Right lung (tissue), 5 donors: Measurements from ENCODE around the gene INSRR. TPM values are rescaled to one million over a fixed set of nuclear protein-coding genes. Genes with fewer than 3 reads are reported as not detected.

Source experiments
- DNase-seq, 2 donors: peaks; one replicate each; pipeline ENCODE4 v3.0.0-alpha.2; 2013
- polyA plus RNA-seq, 5 donors: library from polyadenylated mRNA; unstranded; fragments of 120-200 nt; gene quantifications; one replicate each; pipeline versions ENCODE4 v1.2.1 to v1.2.3, GENCODE V29; 2013; ENCODE audit warnings: inconsistent platforms in 1 of 5, low replicate concordance in 1 of 5; ENCODE audit not compliant: insufficient read length in 5 of 5, insufficient read depth in 1 of 5

Gene INSRR
- polyA plus RNA-seq, 5 donors: 0.03 to 0.12 (median 0.05) TPM; not detected in 2

DNA sequence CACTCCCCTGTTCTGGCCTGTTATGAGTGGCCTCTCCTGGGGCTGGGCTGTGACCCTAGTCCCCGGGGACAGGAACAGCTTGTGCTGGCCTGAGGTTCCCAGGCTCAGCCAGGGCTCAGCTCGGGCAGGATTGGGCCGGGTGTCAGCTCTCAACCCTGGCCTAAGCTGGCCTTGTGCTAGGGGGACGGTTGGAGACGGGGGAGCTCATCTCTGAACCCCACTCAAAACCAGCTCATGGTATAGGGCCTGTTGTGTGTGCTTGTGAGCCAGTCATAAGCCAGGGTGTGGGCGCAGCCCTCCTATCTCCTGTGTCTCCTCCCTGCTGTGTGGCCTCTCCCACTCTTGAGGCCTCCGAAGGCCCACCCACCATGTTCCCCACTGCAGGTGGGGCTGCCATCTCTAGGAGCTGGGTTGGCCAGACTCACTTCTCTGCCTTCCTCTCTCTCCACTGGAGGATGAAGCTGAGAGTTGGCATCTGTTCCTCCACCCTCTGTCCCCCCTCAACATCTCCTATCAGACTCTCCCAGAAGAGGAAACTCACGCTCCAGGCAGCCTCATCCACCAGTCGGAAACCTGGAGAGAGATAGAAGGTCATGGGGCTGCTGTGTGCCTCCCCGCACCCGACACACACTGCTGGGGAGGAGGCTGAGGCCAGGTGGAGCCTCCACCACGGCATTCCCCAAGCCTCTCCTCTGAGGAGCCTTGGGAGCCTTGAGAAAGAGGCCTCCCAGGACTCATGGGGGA, 36.0 kb upstream of the INSRR start:
- DNase-seq: no peak

DNA sequence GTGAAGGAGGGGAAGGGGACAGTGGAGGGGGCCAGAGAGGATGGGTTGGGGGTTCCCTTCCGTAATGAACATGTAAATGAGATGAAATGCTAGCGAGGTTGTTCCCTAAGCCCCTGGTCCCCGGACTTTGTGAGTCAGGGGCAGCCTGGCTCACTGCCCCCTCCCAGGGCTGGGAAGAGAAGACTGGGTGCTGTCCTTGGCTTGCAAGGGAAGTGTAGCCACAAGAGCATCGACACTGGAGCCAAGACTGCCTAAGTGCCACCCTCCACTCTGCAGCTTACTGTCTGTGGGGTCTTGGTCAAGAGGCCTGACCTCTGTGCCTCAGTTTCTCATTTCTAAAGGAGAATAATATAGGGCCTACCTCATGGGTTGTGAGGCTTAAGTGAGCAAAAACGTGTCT, 35.1 kb upstream of the INSRR start:
- no peak for DNase-seq

DNA sequence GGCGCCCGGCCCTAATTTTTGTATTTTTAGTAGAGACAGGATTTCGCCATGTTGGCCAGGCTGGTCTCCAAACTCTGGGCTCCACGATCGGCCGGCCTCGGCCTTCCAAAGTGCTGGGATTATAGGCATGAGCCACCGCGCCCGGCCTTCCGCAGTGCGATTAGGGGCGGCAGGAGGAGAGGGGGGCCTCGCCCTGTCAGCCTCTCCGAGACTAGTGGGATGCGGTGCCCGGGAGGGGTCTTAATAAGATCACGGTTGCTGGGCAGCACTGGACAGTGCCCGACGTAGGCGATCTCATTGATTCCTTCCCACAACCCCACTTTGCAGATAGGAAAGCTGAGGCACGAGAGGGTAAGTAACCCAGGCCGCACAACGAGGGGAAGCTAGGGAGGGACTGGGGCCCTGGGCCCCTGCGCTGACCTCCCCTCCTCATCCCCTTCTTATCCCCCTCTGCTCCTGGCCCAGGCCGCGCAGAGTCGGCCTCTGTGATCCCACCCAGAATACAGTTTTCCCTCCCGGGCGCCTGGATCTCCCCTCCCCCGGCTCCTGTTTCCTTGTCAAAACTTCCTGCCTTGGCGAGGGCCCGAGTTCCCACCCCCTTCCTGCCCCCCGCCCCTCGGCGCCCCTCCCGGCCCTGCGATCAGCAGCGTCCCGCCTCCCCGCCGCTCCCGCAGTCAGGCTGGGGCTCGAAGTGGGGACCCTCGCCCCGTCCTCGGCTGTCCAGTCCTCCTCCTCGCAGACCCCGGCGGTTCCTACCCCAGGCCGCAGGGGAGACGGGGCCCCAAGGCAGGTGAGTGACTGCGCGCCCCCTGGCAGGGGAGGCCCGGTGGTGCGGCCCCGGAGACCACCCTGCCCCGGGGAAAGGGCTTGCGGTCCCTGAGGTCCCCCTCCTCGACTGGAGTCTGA, 34.4 kb upstream of the INSRR start, which contains the start of gene PEAR1:
Gene PEAR1 (plus strand): TSS at position 671 of the 906 bp plus-strand sequence. CDS start 10,209 bp downstream, outside the sequence.
- DNase-seq: peak; percentile 74 to 80

DNA sequence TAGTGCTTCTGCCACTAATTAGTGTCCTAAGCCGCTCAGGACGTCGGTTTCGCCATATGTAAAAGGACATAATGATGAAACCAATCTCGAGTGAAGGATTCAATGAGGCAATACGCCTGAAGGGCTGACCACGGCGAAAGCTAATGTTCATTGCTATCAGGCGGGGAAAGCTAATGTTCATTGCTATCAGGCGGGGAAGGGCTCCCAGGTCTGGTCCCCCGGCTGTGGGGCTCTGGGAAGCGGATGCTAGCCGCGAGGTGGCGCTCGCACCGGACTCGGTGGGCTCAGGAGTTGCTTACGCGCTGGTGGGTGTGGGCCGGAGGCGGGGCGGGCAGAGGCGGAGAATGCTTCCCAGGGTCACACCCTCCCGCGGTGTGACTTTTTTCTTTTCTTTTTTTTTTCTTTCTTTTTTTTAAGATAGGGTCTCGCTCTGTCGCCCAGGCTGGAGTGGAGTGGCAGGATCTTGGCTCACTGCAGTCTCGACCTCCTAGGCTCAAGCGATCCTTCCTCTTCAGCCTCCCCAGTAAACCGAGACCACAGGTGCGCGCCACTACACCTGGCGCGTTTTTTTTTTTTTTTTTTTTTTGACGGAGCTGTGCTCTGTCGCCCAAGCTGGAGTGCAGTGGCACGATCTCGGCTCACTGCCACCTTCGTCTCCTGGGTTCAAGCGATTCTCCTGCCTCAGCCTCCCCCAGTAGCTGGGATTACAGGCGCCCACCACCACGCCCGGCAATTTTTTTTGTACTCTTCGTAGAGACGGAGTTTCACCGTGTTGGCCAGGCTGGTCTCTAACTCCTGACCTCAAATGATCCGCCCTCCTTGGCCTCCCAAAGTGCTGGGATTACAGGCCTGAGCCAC, 33.5 kb upstream of the INSRR start:
- DNase-seq: peak; percentile 89 to 92

DNA sequence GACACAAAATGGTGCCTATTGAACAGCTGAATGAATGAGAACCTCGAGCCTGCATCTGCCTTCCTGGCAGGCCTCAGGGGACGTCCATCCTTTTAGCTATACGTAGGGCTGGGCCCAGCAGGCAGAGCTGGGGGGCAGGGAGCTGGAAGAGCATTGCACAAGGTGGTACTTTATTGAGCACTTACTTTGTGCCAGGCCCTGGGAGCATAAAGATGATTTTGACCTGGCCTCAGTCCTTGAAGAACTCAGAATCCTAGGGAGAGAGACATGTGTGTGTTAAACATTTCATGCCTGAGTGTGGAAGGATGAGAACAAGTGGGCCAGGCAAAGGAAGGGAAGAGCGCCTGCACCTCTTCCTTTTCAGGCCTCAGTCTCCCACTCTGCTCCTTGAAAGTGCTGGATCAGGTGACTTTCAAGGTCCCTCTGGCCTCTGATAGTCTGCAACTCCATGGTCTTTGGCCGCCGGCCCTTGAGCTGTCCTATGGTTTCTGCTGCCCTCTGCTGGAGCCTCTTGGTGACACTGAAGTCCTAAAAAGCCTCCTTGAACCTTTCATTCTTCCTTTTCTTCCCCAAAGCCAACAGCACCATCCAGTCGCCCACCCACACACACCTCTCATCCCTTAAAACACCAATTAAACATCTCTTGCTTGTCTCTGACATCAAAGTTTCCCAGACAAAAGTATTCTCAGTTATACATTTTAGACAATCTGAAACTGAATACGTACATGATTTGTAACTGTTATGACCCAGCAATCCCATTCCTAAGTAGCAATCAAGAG, 31.1 kb upstream of the INSRR start:
- DNase-seq: peak; percentile 60 to 77

DNA sequence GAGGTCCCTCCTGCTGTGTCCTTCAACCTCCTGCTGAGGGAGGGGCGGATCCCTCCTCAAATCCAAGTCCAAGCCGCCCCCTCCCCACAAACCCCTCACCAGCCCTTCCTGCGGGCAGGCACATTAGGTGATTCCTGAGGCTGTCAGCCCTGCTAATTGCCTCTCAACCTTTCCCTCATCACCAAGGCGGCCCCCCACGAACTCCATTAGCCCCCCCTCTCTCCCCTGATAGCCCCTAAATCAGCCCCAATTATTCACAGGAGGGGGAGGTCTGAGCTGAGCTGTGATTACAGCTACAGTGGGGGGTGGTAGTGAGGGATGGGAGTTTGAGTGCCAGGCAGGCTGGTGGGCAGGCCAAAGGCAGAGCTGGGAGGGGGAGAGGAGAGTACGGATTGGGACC, 28.8 kb upstream of the INSRR start:
- no peak for DNase-seq

DNA sequence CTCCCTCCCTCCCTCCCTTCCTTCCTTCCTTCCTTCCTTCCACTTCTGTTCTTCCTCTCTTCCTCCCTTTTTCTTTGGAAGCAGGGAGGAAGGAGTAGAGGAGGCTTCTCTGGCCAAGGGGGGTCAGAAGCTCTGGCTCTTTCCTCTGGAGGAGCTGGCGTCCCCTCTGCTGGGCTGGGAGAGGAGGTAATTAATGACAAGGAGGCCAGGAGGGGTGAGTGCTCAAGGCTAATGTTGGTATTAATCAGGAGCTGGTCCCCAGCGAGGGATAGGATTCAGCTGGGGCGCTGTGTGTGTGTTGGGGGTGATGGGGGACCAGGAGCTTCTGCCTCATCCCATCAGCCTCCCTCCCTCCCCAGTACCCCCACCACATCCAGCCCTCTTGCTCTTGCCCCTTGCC, 28.4 kb upstream of the INSRR start:
- no peak for DNase-seq

DNA sequence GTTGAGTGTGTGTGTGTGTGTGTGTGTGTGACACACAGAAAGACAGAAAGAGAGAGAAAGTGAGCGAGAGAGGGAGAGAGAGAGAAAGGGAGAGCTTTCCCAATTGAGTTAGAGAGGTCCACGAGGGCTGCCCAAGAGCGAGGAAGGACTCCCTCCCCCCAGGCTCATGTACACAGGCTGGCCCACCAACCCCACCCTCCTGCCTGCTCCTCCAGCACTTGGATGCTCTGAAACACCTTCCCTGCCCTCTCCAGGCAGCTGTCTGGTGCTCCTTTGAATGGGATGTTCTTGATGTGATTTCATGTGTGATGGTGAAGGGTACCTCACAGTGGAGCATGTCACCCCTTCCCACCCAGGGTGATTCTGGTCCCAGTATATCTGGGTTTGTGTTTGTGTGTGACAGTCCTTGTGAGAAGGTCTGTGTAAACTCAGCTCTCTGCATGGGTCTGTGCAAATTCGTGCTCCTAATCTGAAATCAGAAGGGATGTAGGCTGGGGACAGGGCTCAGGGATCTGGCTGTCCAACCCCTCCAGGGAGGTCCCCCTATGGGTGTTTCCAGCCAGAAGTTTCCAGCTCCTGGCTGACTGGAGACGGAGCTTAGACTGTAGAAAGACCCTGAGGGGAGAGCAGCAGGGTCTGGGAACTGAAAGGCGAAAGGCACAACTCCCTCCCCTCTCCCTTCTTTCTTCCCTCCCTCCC, 27.8 kb upstream of the INSRR start:
- DNase-seq: no peak

DNA sequence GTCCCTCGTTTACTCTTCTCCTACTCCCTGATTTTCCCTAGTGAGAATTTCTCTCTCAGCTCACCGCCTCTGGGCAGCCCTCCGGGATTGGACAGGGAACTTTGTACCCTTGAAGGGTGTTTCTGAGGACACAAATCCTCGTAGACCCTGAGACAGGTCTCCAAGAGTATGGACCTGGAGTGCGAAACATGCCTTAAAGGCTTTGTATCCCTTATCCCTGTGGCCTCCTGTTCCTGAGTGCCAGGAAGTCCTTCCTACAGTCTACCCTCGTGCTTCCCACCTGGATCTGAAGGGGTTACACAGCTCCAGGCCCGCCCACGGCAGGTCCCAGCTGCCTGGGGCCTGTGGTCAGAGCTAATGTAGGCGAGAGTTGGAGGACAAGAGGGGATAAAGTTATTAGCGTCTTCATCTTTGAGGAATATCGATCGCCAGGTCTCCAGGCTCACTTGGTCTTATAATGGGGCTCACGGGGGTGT, 27.0 kb upstream of the INSRR start:
- DNase-seq: no peak

DNA sequence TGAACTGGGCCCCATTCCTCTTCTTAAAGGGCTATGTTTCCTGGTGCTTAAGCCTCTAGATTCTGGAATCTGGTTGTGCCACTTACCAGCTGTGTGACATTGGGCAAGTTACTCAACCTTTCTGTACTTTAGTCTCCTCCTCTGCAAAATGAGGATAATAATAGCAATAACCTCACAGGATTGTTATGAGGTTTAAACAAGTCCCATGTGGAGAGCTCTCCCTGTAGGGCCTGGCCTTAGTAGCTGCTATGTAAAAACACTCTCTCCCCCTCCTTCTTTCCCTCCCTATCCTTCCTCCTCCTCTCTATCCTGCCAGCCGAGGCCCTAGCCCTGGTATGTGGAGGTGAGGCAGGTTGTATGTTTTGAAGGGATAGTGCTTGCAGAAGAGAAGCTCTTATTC, 26.4 kb upstream of the INSRR start:
- DNase-seq: no peak

DNA sequence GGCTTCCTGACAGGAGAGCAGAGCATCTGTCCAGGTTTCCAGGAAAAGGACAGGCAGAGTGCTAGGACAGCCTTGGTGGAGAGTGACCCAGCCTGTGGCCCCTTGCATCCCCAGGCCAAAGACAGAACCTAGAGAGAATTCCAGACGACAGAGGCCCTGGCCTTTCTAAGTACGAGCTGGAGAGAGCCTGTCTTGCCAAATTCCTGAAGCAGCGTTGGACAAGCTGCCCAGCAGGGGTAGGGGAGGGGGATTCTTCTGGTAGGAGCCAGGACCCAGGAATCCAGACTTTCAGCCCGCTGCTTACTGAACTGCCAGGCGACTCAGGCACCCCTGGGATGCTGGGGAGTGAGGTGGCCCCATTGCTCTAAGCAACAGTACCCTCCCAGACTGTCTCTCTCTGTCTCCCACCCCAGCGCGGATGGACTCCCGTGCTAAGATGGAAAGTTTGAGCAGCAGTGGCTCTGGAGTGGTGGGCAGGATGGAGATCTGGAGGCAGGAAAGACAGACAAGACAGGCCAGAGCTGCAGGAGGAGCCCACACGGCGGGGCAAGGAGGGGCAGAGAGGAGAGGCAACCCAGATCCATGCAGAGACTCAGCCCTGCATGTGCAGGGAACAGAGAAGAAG, 25.8 kb upstream of the INSRR start:
- DNase-seq: no peak

DNA sequence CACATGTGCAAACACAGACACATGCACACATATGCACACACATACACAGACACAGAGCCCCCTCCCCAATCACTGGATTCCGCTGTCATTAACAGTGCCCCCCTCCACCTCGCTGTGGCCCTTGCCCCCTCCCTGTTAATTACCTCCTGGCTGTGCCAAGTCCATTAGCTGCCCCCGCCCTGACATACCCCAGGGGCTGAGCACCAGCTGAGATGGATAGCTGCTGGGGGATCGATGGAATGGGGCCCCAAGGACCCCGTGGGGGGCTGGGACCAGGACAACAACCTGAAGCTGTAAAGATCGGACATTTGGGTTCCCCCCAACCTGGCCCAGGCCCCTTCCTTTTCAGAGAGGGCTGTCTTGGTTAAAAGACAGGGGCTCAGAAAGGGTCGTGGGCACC, 25.0 kb upstream of the INSRR start:
- DNase-seq: no peak

DNA sequence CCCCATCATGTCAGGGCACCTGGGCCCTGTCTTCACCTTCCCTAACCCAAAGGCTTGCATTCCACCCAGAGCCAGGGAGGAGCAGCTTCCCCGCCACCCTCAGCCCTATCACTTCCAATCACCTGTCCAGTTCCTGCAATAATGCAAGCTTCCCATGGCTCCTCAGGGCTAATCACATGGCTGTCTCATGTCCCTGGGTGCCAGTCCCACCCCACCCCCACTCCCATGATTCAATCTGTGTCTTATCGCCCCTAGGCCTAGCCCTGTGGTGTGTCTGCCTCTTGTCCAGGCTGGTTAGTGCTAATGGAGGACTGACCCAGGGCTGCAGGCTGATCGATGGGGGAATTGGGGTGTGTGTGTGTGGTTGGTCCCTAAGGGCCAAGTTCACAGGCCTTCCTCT, 23.6 kb upstream of the INSRR start:
- no peak for DNase-seq

DNA sequence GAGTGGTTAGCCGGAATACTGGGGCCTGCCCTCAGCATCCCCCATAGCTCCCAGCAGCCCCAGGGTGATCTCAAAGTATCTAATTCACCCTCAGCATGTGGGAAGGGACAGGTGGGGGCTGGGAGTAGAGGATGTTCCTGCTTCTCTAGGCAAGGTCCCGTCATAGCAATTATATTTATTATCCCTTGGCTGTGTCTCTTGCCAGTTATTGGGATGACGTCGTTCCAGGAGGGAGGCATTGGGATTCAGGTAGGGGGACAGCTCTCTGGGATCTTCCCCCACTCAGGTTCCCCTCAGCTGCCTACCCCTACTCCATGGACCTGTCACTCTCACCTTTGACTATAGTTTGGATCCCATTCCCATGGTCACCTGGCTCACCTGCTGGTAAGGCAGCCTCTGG, 22.7 kb upstream of the INSRR start:
- no peak for DNase-seq

DNA sequence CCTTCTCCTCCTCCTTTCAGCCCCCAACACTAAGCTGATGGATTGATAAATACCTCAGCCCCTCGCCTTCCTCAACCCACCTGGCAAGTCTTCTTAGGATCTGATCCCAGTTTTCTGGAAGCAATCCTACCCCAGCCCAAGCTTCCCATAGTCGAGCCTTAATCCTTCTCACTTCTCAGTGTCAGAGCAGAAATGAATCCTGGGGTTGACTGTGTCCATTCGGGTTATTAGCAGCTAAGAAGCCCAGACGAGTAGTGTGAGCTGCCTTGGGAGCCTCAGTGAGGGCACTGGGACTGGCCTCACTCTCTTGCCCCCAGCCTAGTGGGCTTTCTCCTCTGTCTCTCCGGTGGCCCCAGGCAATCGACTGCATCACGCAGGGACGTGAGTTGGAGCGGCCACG, 22.2 kb upstream of the INSRR start:
- no peak for DNase-seq

DNA sequence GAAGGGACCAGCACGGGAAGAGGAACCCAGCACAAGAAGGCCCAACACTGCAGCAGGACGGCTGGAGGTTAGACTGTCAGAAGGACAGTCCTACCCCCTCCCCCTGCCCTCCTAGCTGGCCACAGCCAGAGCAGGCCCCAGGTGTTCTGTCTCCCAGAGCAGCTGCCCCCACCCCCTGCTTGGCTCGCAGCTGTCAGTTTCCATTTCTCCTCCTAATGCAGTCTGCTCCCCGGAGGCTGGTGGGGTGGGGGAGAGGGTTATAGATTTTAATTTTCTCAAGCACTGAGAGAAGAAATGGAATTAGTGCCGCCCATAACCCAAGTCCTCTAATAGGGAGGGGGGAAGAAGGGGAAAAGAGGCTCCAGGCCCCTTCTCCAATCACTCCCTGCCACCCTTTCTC, 21.6 kb upstream of the INSRR start:
- DNase-seq: no peak

DNA sequence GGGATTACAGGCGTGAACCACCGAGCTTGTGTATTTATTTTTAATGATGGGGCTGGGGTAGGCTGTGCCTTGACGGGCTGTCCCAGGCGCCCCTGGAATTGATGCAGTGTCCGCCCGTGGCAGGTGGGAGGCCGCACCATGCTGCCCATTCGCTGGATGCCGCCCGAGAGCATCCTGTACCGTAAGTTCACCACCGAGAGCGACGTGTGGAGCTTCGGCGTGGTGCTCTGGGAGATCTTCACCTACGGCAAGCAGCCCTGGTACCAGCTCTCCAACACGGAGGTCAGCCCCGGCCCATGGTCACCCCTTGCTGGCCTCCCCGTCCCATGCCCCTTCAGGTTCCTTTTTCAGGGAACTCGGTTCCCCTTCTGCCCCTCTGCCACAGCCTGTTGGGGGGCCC, 21.0 kb upstream of the INSRR start:
- DNase-seq: no peak

DNA sequence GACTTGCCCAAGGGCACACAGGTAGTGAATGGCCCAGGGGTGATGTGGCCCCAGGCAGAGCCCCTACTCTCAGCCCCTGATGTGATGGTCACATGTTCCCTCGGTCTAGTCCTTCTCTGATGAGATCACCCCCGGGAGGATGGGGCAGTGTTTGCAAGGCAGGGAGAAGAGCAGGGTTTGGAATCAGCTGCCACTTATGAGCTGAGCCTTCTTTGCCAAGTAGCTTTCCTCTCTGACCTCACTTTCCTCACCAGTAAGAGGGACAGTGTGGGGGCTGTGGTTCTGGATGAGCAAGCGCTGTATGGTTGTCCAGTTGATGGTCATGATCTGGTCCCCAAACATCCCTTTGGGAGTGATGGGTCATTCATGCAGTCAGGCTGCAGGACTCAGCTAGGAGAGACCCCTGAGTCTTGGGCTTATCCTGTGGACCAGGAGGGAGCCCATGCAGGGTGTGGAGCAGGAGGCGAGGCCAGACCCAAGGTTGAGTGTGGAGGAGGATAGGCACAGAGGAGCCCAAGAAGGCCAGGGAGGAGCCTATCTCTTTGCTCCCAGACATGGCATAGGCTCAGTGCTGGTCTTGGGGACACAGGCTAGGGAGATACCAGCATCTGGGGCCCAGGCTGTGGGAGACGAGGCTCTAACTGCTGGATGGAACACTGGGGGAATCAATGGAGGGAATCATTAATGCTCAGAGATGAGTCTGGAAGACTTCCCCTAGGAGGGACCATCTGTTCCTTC, 18.7 kb upstream of the INSRR start:
- DNase-seq: no peak

DNA sequence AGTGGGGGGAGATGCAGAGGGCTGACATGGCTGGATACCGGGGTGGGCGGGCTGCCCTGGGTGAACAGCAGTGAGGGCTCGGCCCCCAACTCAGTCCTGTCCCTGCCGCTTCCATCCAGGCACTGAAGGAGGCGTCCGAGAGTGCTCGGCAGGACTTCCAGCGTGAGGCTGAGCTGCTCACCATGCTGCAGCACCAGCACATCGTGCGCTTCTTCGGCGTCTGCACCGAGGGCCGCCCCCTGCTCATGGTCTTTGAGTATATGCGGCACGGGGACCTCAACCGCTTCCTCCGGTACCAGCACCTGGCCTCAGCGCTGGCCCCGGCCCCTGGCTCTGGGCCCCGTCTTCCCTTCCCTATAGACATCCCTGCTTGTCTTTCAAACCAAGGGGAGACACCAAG, 17.4 kb upstream of the INSRR start:
- no peak for DNase-seq

DNA sequence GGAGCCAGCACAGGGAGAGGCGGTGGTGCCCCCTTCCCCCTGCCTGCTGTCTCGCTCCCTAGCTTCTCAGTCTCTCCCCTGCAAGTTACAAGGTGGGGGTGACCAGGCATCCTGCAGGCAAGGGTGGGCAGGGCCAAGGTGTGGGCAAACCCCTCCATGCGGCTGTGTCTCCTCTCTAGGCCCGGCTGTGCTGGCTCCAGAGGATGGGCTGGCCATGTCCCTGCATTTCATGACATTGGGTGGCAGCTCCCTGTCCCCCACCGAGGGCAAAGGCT, 16.4 kb upstream of the INSRR start:
- DNase-seq: no peak
